Activated CD4-positive, alpha-beta memory T cell treated with anti-CD3 and anti-CD28 coated beads, Interleukin-2, amount 10 ng/mL, durations not matched to agents 7 days and 5 days (primary cell): ENCODE data around the gene CCDC188. TPM values are rescaled to one million over a fixed set of nuclear protein-coding genes. Genes with fewer than 3 reads are reported as not detected.

Experiments
- CTCF ChIA-PET: fragments of 350-600 bp; sonication (Branson Sonifier 250); formaldehyde crosslinking; loops from one replicate; lab custom pipeline; 2021; ENCODE audit warnings: antibody characterized with exemption, inconsistent platforms; lab: Charles Lee
- POLR2A ChIA-PET: fragments of 350-600 bp; sonication (Branson Sonifier 250); formaldehyde crosslinking; loops from one replicate; lab custom pipeline; 2021; ENCODE audit warnings: antibody characterized with exemption; lab: Charles Lee
- DNase-seq: peaks from one replicate; pipeline ENCODE4 v3.0.0-alpha.2; 2020
- H3K27ac Mint-ChIP-seq: one replicate; pipeline ENCODE4 v1.8.0; 2021; ENCODE audit warnings: mild to moderate bottlenecking, mixed read lengths
- H3K27me3 Mint-ChIP-seq: one replicate; pipeline ENCODE4 v1.8.0; 2021; ENCODE audit warnings: mixed read lengths
- H3K36me3 Mint-ChIP-seq: one replicate; pipeline ENCODE4 v1.8.0; 2021; ENCODE audit warnings: low read depth, mixed read lengths
- H3K4me1 Mint-ChIP-seq: one replicate; pipeline ENCODE4 v1.8.0; 2021; ENCODE audit warnings: mixed read lengths
- H3K4me3 Mint-ChIP-seq: one replicate; pipeline ENCODE4 v1.8.0; 2021; ENCODE audit warnings: mild to moderate bottlenecking, mixed read lengths
- H3K9me3 Mint-ChIP-seq: one replicate; pipeline ENCODE4 v1.8.0; 2021; ENCODE audit warnings: mixed read lengths
- total RNA-seq, 2 experiments: library from RNA; stranded (reverse); gene quantifications; one replicate each; pipeline ENCODE4 v1.2.3, GENCODE V29; 2021

The CCDC188 gene
- total RNA-seq = under 1 TPM; 0.33 to 0.76 TPM

DNA sequence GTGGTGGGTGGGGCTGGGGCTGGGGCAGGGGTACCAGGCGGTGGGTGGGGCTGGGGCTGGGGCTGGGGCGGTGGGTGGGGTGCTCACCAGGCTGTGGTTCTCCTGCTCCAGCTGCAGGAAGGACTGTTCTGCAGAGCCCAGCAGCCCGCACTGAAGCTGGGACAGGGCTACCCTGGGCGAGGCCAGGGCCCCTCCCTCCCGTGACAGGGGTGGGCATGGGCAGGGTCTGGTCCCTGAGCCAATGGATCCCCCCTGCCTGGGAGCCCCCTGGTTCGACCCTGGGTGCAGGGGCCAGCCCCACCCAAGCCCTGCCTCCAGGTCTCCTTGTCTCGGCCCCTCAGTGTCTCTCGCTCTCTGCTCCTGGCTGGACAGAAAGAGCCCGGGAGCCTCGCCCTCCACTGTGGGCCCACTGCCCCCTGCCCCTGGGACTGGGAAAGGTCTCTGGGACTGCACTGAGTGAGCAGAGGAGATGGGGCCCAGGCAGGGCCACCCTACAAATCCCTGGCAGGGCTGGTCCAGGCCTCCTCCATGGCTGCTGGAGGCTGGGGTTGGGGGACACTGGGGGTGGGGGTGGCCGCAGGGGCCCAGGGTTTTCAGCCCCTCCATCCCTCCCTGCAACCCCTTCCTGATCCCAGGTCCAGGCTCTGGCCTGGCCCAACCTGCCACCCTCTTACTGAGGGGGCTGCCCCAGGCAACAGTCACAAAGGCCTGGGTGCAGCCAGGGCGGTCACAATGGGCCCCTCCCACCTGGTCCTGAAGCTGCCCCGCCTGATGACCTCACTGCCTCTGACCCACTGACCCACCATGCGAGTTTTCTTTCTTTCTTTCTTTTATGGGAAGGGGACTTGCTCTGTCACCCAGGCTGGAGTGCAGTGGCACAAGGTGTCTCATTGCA lies at the start of gene CCDC188:
Gene CCDC188 (minus strand): TSS at position 675 of the 895 bp plus-strand sequence. CDS start 69 bp downstream, at position 606.
- ChIA-PET CTCF (no interaction called here), POLR2A (interaction anchor here (1.0 kb wide), 1 partner anchor 33 kb away, joined by 3 read pairs; the partner anchor contains the start of gene TRMT2A)

DNA sequence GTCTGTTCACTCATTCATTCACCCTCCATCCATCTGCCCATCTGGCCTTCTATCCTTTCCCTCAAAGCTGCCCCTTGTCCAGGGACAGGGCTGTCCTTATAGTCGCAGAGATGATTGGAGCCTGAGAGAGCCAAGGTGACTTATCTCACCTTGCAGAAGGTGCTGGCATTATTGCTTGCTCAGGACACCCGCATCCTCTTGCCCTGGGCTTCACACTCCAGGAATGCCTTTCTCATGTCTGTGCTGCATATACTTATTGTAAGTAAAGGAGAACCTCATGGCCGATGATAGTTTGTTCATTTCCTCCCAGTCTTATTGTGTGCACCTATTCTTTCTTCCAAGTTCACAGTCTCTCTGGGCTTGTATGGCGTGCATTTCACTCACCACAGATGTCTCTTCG lies 49.1 kb upstream of the CCDC188 start:
- no peaks in the 10 kb centered on the region for H3K4me1 Mint-ChIP-seq
- POLR2A ChIA-PET = no interaction called here
- CTCF ChIA-PET = no interaction called here
- H3K4me3 Mint-ChIP-seq = no peak overlapping the region
- H3K27me3 Mint-ChIP-seq = no peaks in the 10 kb centered on the region
- H3K36me3 Mint-ChIP-seq = no peaks in the 10 kb centered on the region
- H3K27ac Mint-ChIP-seq = no peak overlapping the region
- no peaks in the 10 kb centered on the region for H3K9me3 Mint-ChIP-seq
- DNase-seq = no peak

More for the DNA sequence above, at the start of gene CCDC188:
- H3K27ac Mint-ChIP-seq = no peak within 1 kb of the TSS
- H3K9me3 Mint-ChIP-seq = no peaks in the 10 kb centered on the region
- no peaks in the 10 kb centered on the region for H3K36me3 Mint-ChIP-seq
- no peaks in the 10 kb centered on the region for H3K4me1 Mint-ChIP-seq
- no peak within 1 kb of the TSS for H3K4me3 Mint-ChIP-seq
- DNase-seq = no peak
- no peaks in the 10 kb centered on the region for H3K27me3 Mint-ChIP-seq

DNA sequence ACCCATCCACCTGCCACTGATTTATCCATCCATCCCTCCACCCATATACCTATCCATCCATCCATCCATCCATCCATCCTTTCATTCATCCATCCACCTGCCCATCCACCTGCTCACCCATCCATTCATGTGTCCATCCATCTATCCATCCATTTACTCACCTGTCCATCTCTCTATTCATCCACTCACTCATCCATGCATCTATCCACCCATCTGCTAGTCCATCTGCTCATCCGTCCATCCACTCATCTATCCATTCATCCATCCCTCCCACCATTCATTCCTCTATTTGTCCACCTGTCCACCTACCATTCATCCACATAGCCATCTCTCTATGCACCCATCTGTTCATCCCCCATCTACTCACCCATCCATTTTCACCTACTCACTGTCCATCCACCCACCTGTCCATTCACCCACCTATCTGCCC lies 48.6 kb upstream of the CCDC188 start:
- CTCF ChIA-PET = no interaction called here
- no peaks in the 10 kb centered on the region for H3K36me3 Mint-ChIP-seq
- no peaks in the 10 kb centered on the region for H3K4me1 Mint-ChIP-seq
- DNase-seq = no peak
- no peak overlapping the region for H3K27ac Mint-ChIP-seq
- POLR2A ChIA-PET = no interaction called here
- no peaks in the 10 kb centered on the region for H3K27me3 Mint-ChIP-seq
- H3K9me3 Mint-ChIP-seq = no peaks in the 10 kb centered on the region
- H3K4me3 Mint-ChIP-seq = no peak overlapping the region

DNA sequence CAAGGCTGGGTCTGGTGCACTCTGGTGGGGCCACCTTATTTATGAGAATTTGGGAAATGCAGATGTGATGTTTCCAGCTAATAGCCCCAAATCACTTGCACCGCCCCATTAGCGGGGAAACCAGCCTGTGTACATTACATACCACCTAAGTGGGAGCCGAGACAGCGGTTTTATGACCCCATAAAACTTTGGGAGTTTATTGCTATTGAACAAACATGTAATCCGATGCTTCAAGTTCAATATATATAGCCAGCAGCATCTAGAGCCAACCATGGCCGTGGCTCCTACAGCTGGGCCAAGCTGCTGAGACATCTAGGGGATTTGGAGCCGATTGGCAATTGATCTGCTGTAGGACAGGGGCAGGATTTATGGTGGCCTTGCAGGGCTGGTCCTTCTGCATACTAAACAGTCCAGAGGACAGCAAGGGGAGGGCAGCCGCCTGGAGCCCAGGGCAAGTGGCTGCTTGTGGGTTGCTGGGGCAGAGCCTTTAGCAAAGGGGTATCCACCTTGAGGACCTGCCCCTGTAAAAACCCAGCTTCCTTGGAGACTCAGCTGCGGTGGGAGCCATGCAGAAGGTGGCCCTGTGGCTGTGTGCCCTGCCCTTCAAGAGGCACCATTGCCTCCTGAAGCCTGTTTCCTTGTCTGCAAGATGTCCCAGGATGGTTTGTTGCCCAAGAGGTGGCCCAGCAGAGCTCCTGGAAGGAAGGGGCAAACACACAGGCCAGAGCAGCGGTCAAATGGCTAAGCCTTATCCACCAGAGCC lies 47.9 kb upstream of the CCDC188 start:
- Mint-ChIP-seq H3K4me3 (no peak overlapping the region), H3K27me3 (no peaks in the 10 kb centered on the region), H3K9me3 (no peaks in the 10 kb centered on the region), H3K4me1 (no peaks in the 10 kb centered on the region), H3K27ac (no peak overlapping the region), H3K36me3 (no peaks in the 10 kb centered on the region)
- DNase-seq = no peak
- CTCF ChIA-PET = no interaction called here
- POLR2A ChIA-PET = no interaction called here

DNA sequence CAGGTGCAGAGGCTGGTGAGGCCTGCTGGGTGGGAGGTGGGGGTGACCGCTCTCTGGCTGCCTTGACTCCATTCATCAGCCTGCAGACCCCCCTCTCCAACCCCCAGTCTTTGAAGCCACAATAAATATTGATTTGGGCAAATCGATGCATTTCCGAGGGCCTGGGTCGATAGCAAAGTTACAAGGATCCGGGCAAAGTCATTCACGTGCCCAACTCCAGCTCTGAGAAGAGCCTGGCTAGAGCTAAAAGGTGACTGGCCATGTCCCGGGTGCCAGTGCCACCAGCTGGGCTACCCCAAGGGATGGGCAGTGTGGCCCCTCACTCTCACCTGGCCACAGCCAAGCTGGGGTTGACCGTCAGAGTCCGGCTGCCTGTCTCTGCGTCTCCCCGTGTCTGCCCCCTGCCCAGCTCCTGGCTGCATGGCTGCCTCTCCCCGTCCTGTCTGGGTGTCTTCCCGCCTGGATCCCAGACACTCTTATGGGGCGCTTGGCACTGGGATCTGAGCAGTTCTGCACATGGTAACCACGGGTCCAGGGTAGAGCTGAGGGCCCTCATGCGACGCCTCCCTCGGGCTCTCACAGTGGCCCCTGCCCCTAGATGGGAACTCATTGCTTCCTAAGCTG lies 46.7 kb upstream of the CCDC188 start:
- no peaks in the 10 kb centered on the region for H3K36me3 Mint-ChIP-seq
- DNase-seq = no peak
- POLR2A ChIA-PET = interaction anchor here (1.2 kb wide), 1 partner anchor 8 kb away, joined by 4 read pairs; no protein-coding TSS in a partner anchor
- CTCF ChIA-PET = no interaction called here
- H3K9me3 Mint-ChIP-seq = no peaks in the 10 kb centered on the region
- no peaks in the 10 kb centered on the region for H3K27me3 Mint-ChIP-seq
- H3K4me1 Mint-ChIP-seq = no peaks in the 10 kb centered on the region
- no peak overlapping the region for H3K4me3 Mint-ChIP-seq
- H3K27ac Mint-ChIP-seq = no peak overlapping the region

DNA sequence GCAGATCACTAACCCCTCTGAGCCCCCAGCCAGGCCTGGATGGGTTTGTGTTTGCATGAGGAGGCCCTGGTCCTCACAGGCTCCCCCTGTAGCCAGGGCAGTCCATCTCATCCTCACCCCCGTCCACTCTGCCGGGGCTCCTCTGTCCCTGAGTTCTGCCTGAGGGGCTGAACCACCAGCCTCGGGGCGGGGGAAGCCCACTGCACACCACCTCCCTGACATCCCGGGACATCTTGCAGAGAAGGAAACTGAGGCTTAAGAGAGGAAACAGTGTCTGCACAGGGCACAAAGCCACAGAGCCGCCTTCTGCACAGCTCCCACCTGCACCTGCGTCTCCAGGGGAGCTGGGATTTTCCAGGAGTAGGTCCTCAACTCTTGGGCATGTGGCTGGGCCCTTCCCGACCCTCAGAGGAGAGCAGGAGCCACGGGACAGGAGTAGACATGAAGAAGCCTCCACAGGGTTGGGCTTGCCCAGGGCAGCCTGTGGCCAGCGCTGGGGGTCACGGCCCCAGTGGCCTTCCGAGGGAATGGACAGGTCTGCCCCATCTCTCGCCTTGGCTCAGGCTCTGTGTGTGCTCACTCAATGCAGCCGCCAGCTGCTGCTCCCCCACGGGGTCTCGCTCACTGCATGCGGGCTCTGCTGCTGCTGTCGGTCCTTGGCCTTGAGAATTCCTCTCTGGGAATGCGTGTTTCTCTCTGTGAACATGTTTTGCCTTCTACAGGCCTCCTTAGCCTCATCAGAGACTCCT lies 45.4 kb upstream of the CCDC188 start:
- ChIA-PET CTCF (no interaction called here), POLR2A (interaction anchor here (1.2 kb wide), 1 partner anchor 9 kb away, joined by 4 read pairs; no protein-coding TSS in a partner anchor)
- no peak overlapping the region for H3K27ac Mint-ChIP-seq

DNA sequence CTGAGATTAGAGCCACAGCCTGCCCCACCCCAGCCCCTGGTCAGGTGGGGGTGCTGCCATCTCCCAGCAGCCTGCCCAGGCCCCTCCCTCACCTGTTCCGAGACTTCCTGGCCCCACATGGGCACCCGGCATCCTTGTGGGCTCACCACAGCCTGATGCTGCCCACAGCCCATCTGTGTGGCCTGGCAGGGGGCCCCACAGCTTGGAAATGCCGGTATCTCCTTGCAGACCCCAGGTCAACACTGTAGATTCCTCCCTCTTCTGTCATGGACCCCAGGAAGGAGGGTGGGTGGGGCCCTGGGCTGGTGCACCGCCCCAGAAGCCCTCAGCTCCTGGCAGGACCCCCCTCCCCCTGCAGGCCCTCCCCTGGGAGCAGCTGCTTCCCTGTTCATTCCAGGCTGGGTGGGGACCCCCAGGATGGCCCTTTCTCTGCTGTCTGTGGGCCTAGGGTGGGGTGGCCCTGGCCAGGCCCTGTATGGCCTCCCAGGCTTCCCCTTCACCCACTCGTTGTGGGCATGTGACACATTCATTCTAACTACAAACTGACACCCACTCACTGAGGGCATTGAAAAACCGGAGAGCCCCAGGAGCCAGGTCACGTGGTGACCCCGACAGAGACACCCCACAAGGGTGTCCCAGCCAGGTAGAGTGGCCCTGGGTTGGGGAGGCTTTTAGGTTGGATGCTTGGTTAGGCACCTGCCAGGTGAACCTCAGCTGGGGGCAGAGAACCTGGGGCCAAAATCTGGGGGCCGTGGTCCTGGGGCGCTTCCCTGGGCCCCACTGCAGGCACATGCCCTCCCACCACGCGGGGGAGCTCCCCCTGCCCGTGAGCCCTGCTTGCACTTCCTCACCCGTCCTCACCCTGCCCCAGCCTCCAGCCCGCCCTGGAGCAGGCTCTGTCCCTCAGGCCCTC lies 44.1 kb upstream of the CCDC188 start:
- CTCF ChIA-PET = no interaction called here
- H3K4me3 Mint-ChIP-seq = no peak overlapping the region
- H3K36me3 Mint-ChIP-seq = no peaks in the 10 kb centered on the region
- no peaks in the 10 kb centered on the region for H3K4me1 Mint-ChIP-seq
- POLR2A ChIA-PET = no interaction called here
- no peak for DNase-seq
- no peaks in the 10 kb centered on the region for H3K9me3 Mint-ChIP-seq
- no peaks in the 10 kb centered on the region for H3K27me3 Mint-ChIP-seq
- no peak overlapping the region for H3K27ac Mint-ChIP-seq

More for the DNA sequence above, 45.4 kb upstream of the CCDC188 start:
- no peaks in the 10 kb centered on the region for H3K36me3 Mint-ChIP-seq
- H3K4me3 Mint-ChIP-seq = no peak overlapping the region
- no peaks in the 10 kb centered on the region for H3K4me1 Mint-ChIP-seq
- DNase-seq = no peak
- no peaks in the 10 kb centered on the region for H3K9me3 Mint-ChIP-seq
- no peaks in the 10 kb centered on the region for H3K27me3 Mint-ChIP-seq

DNA sequence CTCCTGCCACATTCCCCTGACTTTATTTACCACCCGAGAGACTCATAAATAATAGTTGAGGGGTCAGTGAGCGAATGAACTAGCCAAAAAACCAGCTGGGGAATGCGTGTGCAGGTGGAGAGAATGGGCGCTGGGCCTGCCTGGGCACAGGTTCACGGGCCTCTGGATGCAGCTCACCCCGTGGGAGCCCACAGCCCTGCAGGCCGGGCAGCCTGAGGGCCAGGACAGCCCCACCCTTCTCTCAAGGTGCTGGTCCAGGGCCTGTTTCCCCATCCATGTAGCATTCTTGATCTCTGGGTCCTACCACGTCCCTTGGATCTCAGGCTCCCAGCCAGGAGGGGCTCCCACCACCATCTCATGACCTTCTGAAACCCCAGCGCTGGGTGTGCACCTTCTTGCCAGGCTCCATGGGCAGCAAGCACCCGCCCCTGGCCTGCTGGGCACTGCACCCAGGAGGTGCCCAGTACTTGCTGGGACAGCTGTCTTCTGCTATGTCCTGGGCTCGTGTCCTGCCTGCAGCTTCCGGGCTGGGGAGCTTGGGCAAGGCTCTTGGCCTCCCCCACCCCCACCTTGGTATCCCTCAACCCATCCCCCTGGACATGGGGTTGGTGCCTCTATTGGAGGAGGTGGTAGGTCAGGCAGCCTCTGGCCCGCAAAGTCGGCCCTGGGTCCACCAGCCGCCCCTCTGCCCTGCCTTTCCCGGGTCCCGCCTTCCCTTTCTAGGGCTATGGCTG lies 43.1 kb upstream of the CCDC188 start:
- Mint-ChIP-seq H3K27me3 (no peaks in the 10 kb centered on the region), H3K36me3 (no peaks in the 10 kb centered on the region), H3K4me3 (no peak overlapping the region), H3K4me1 (no peaks in the 10 kb centered on the region), H3K9me3 (no peaks in the 10 kb centered on the region), H3K27ac (no peak overlapping the region)
- ChIA-PET POLR2A (no interaction called here), CTCF (no interaction called here)
- DNase-seq = no peak

DNA sequence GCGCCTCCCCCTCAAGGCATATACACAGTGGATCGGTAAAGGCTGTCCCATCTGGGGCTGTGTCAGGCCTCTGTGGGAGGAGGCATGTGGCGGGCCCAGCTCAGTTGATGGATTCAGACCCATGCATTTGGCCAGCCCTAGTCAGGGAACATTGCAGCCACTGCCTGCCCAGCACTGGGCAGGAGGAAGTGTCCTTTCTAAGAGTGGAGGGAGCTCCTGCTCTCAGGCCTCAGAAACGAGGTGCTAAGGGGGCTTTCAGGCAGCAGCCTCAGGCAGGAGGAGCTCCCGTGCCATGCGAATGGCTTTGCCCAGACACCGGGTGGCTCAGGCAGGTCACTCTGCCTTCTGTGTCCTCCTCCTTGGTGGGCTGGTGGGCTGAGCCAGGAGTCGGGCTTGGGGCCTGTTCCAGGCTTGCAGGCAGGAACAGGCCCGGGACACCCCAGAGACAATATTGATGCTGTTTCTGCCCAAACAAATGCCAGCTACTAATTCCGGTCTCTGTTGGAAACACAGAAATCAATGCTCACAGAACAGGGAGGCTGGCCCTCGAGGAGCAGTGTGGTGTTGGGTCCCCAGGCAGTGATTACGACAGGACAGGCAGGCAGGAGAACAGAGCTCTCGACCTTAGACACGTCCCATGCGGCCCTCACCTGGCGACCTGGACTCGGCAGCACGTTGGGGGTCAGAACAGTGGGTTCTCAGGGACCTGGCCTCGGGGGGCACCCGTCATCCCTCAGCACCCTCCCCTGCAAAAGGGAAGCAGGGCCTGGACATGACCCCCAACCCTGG lies 42.3 kb upstream of the CCDC188 start:
- DNase-seq = no peak
- CTCF ChIA-PET = no interaction called here
- H3K4me1 Mint-ChIP-seq = no peaks in the 10 kb centered on the region
- POLR2A ChIA-PET = no interaction called here
- H3K4me3 Mint-ChIP-seq = no peak overlapping the region
- no peak overlapping the region for H3K27ac Mint-ChIP-seq
- H3K36me3 Mint-ChIP-seq = no peaks in the 10 kb centered on the region
- no peaks in the 10 kb centered on the region for H3K9me3 Mint-ChIP-seq
- no peaks in the 10 kb centered on the region for H3K27me3 Mint-ChIP-seq

DNA sequence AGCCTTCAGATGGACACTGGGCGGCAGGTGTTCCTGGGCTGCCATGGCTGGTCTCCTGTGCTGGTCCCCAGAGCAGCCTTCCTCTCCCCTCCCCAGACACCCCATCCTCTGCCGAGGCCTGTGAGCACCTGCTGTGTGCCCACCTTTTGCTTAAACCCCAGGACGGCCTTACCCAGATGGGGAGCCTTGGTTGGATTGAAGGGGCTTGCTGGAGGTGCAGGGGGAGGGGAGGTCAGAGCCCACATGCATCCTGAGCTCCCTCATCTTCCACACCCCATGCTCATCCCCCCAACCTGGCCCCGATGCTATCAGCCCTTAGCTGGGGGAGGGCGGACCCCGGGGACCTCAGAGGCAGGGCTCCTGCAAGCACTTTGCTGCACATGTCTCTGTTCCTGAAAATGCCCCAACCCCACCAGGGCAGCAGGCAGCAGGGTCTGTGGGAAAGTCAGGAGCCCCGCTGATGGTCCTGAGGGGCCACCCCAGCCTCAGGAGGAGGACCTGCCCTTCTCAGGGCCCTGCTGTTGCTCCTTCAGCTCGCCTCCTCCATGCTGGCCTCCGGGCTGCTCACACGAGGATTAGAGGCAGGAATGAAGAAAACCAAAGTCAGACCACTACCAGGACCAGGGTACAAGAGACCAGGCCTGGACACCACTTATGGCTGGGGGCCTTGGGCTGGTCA lies 41.6 kb upstream of the CCDC188 start:
- Mint-ChIP-seq H3K27me3 (no peaks in the 10 kb centered on the region), H3K27ac (no peak overlapping the region), H3K36me3 (no peaks in the 10 kb centered on the region), H3K9me3 (no peaks in the 10 kb centered on the region), H3K4me3 (no peak overlapping the region), H3K4me1 (no peaks in the 10 kb centered on the region)
- POLR2A ChIA-PET = no interaction called here
- DNase-seq = no peak
- CTCF ChIA-PET = no interaction called here
